ENCODE results near the gene CRISPLD2. TPM values are rescaled to one million over a fixed set of nuclear protein-coding genes. Genes with fewer than 3 reads are reported as not detected.

CRISPLD2 gene
- total RNA-seq, 1 donor from 2014 or later, result 34.9 TPM

- H3K36me3 ChIP-seq, result no peaks in the 10 kb centered on the region
- H3K27me3 ChIP-seq (ENCODE audit: low read depth), result peaks cover 4% of the 10 kb centered on the region
- peak overlapping the region; percentile 18 for H3K27ac ChIP-seq
- H3K9me3 ChIP-seq, result no peaks in the 10 kb centered on the region
- TF ChIP-seq, protein P1, sequence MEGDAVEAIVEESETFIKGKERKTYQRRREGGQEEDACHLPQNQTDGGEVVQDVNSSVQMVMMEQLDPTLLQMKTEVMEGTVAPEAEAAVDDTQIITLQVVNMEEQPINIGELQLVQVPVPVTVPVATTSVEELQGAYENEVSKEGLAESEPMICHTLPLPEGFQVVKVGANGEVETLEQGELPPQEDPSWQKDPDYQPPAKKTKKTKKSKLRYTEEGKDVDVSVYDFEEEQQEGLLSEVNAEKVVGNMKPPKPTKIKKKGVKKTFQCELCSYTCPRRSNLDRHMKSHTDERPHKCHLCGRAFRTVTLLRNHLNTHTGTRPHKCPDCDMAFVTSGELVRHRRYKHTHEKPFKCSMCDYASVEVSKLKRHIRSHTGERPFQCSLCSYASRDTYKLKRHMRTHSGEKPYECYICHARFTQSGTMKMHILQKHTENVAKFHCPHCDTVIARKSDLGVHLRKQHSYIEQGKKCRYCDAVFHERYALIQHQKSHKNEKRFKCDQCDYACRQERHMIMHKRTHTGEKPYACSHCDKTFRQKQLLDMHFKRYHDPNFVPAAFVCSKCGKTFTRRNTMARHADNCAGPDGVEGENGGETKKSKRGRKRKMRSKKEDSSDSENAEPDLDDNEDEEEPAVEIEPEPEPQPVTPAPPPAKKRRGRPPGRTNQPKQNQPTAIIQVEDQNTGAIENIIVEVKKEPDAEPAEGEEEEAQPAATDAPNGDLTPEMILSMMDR (IDR thresholded peaks at IDR 0.05), result peak; percentile 95
- no peak overlapping the region for H3K4me3 ChIP-seq
- H3K4me1 ChIP-seq, result peaks cover 19% of the 10 kb centered on the region
- ATAC-seq, result peak; percentile 91 to 95
- intact Hi-C loops (cut with DNase I), result loop anchor here (10.0 kb wide), 1 partner anchor 198 kb away; no protein-coding TSS in a partner anchor
- DNase-seq, result peak; percentile 69
These were observed 132.8 kb downstream of the CRISPLD2 start for GRCh38 chr16:84952335-84953189.

DNA sequence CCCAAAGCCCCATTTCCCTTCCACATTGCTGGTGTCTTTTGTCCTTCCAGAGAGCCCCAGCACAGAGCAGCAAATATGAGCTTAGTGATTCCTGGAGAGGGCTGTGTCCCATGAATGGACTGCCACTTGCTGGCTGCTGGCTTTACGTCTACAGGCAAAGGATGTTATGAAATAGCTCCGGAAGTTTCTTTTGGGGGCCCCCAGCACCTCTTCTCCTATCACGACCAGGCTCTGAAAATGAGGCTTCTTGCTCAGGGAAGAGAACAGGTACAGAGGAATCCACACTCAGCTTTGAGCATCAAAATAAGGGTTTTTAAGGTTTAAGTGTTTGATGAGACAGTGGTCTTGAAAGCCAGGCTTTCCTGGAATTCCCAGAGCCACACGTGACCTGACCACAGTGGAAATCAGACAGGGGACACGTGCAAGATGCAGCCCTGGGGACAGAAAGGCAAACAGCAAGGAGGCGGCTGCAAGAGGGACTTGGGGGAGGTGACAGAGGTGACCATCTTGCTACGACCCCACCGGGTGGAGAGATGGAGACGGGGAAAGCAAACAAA lies 133.5 kb downstream of the CRISPLD2 start:
- Histone ChIP-seq H3K4me1 (peaks cover 19% of the 10 kb centered on the region), H3K9me3 (no peaks in the 10 kb centered on the region), H3K27me3 (ENCODE audit: low read depth) (peaks cover 4% of the 10 kb centered on the region), H3K4me3 (no peak overlapping the region), H3K27ac (peak overlapping the region; percentile 18), H3K36me3 (no peaks in the 10 kb centered on the region)
- no peak for ATAC-seq
- no peak for DNase-seq
- intact Hi-C loops (cut with DNase I), result loop anchor here (10.0 kb wide), 1 partner anchor 198 kb away; no protein-coding TSS in a partner anchor
- TF ChIP-seq, protein P1 (IDR thresholded peaks at IDR 0.05), result no peak

DNA sequence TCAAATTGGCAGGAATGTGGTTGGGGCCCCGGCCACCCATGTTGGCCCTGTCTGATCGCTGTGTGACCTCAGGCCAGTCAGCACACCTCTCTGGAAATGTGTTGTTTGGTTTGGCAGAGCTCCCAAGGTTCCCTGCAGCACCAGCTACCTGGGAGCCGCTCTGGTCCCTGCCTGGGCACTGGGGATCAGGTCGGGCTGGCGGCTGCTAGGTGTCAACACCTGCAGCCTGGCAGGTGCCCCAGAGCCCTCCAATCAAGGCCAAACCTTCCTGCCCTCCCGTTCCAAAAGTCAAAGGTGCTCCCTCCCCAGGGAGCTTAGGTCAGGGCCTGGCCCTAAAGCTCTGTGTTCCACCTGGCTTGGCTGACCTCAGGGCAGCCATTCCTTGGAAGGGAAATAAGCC lies 135.6 kb downstream of the CRISPLD2 start:
- DNase-seq (no peak), ATAC-seq (no peak)

DNA sequence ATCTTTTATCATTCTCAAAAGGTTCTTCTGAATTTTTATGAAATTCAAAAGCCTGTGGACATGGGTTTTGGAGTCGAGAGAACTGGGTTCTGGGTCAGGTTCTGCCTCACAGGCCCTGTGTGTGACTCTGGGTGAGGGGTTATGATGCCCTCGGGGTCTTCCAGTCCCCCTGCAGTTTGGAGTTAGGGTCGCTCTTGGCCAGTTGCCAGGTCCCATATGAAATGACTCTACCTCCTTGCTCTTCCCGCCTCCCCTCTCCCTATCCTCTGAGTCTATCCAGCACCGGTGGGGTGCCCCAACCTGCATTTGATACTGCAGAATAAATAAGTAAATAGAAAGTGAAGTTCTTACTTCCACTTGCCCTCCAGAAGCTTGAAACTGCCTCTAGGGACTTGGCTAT lies 137.4 kb downstream of the CRISPLD2 start:
- TF ChIP-seq, protein P1 (IDR thresholded peaks at IDR 0.05), result no peak
- Histone ChIP-seq H3K9me3 (no peaks in the 10 kb centered on the region), H3K27ac (no peak overlapping the region), H3K4me1 (peaks cover 15% of the 10 kb centered on the region), H3K36me3 (no peaks in the 10 kb centered on the region), H3K27me3 (ENCODE audit: low read depth) (peaks cover 4% of the 10 kb centered on the region), H3K4me3 (no peak overlapping the region)
- no peak for DNase-seq
- intact Hi-C loops (cut with DNase I), result loop anchor here (10.0 kb wide), 1 partner anchor 202 kb away; no protein-coding TSS in a partner anchor
- no peak for ATAC-seq

More for the DNA sequence above, 135.6 kb downstream of the CRISPLD2 start:
- TF ChIP-seq, protein P1 (IDR thresholded peaks at IDR 0.05), result no peak
- H3K9me3 ChIP-seq, result no peaks in the 10 kb centered on the region
- intact Hi-C loops (cut with DNase I), result loop anchor here (10.0 kb wide), 1 partner anchor 201 kb away; no protein-coding TSS in a partner anchor
- no peak overlapping the region for H3K27ac ChIP-seq
- H3K36me3 ChIP-seq, result no peaks in the 10 kb centered on the region
- peaks cover 4% of the 10 kb centered on the region for H3K27me3 ChIP-seq (ENCODE audit: low read depth)
- H3K4me1 ChIP-seq, result peaks cover 19% of the 10 kb centered on the region
- H3K4me3 ChIP-seq, result no peak overlapping the region

DNA sequence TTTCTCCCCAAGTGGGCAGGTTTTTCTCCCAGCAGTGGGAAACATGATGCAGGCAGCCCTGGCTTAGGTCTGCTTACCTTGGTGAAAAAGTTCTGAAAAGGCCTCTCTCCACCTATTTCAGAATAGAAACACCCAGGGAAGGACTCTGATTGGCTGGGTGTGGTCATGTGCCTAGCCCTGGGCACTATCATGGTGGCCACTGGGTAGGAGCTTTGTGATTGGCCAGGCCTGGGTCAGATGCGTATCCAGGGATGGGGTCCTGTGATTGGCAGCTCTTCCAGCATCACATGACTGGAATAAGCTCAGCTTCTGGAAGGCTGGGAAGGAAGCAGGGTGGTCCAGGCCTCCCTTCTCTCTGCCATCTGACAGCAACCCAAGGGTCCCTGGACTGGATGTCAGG lies 138.0 kb downstream of the CRISPLD2 start:
- Histone ChIP-seq H3K27ac (no peak overlapping the region), H3K36me3 (no peaks in the 10 kb centered on the region), H3K4me3 (no peak overlapping the region), H3K9me3 (no peaks in the 10 kb centered on the region), H3K27me3 (ENCODE audit: low read depth) (peaks cover 4% of the 10 kb centered on the region), H3K4me1 (peaks cover 9% of the 10 kb centered on the region)
- intact Hi-C loops (cut with DNase I), result loop anchor here (10.0 kb wide), 1 partner anchor 203 kb away; no protein-coding TSS in a partner anchor
- TF ChIP-seq, protein P1 (IDR thresholded peaks at IDR 0.05), result no peak
- ATAC-seq (no peak), DNase-seq (no peak)

Other genes starting within 250 kb of the CRISPLD2 start
- 221 TPM for gene COTL1, start 201.9 kb upstream of the CRISPLD2 start, total RNA-seq
- 53.0 TPM for gene KLHL36, start 171.5 kb upstream of the CRISPLD2 start, total RNA-seq
- 62.7 TPM for gene USP10, start 120.0 kb upstream of the CRISPLD2 start, total RNA-seq
- 77.9 TPM for gene ZDHHC7, start 191.6 kb downstream of the CRISPLD2 start, total RNA-seq
- 31.1 TPM for gene KIAA0513, start 207.8 kb downstream of the CRISPLD2 start, total RNA-seq